Activated CD8-positive, alpha-beta memory T cell treated with anti-CD3 and anti-CD28 coated beads, Interleukin-2, amount 50 U/mL, for 48 hours (primary cell): ENCODE data around the gene GFI1.

ENCODE experiments used
- DNase-seq: peaks from one replicate; pipeline ENCODE4 v3.0.0-alpha.2; 2020

Gene GFI1

GRCh38 chr1:92487078-92487605 is 417 bp upstream of the GFI1 start:
- DNase-seq: no peak

GRCh38 chr1:92485381-92486250 is 1.1 kb downstream of the GFI1 start:
- peak; percentile 94 for DNase-seq

DNA sequence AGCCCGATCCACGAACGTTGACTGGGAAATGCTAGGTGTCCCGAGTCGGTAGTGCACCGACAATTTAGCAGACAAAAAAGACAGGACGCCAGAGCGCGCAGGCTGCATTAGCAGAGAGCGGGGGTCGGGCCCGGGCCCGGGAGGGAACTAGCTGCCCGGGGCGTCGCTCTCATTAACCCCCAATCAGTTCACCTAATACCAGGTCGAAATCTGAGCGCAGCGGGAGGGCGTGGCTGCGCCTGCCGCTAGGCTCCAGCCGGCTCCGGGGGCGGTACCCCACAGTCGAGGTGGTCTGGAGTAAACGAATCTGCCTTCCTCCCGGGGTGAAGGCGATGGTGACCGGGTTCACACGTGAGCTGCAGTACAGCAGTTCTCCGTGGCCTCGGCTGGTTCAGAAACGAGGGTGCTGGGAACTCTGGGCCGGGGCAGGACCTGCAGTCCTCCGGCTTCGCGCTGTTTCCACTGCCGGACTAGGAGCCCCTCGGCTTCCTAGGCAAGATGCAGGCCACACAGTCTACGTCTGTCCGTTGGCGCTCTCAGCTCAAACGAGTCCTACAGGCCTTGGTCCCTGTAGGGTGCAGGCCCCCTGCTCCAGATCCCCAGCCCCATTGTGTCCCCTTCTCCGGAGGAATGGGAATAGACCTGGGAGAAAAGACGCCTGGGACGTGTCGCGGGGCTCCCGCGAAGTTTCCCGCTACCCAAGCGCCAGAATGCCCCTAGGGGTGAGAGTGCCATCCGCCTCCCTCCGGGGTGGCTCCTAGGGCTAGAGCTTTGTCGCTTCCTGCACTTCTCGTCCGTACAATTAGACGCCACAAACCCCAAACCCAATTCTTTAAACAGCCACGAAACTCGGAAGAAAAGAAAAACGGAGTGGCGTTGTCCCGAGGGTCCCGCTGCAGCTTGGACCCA is 2.0 kb downstream of the GFI1 start:
- peak; percentile 88 for DNase-seq

DNA sequence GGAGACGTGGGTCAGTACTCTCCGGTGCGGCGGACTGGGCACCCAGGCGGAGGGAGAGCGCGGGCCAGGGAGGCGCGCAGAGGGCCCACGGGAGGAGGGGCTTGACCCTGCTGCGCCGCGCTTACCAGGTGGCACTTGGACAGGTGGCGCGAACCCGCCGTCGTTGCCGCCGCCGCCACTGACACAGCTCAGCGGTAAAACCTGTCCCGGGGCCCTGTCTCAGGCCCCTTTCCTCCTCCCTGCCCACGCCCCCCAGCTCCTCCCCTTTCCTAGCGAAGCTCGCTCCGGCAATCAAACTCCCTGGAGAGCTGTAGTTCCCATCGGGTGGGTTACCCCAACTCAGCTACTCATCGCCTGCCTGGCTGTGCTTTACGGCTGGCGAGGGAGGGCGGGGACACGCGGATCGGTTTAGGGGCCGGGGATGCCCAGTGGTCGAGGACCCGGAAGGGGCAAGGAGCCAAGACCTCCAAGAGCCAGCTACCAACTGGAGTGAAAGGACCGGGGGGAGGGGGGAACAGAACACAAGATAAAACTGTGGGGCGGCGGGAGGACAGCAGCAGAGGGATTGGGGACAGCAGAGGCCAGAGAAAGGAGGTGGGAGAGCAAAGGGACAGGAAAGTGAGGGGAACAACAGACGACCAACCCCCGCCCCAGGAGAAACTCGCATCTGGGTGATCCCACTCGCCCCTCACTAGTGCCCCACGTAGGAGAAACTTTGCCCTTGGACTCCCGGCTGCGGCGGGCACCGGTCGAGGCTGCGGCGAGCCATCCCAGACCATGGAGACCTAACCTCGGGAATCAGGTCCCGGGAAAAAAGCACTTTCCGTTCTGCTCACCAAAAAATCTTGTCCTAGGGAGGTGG is 2.9 kb downstream of the GFI1 start:
- DNase-seq: peak; percentile 85

- peak; percentile 73 for DNase-seq
Measured at GRCh38 chr1:92482665-92483609, 3.8 kb downstream of the GFI1 start.

DNA sequence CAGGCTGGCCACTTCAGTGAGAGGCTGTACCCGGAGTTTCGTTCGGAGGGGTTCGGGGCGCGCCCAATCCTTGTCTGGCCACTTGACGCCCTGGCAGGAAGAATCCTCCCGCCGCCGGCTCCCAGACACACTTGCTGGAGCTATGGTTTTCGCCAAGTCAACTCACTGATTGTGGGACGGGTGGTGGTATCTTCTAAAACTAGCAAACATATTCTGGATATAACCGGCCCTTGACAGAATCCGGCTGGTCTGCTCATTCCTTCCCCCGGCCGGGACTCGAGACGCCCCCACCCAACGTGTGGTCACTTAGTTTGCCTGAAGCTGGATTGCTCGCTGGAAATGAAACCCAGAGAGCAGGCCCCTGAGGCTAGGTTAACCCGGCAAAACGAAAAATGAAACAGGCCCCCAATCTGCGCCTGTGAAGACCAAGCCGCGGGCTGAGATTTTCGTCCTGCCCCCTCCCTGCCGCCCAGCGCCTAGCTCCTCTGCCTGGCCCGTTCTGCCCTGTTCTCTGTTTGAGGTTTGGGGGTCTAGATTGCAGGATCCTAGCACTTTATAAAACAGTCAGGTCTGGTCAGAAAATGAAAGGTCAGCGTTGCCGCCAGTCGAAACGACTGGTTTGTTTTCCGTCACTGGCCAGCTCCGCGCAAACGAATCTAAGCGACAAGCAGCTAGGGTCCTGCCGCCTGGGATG is 4.6 kb downstream of the GFI1 start:
- no peak for DNase-seq

DNA sequence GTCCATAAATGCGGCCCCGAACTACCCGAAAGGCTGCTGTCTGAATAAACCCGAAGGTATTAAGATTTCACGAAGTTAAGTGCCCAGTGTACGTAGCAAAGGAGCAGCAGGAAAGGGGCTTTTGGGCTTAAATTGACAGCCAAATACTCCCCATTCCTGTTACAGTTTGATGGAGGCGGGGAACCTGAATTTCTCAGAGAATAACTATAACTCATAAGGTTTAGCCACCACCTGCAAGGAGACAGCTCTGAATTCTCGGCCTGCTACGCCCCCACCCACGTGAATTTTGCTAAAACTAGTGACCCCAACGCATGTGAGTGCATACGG is 5.2 kb downstream of the GFI1 start:
- no peak for DNase-seq

GRCh38 chr1:92480813-92481598 is 5.7 kb downstream of the GFI1 start:
- no peak for DNase-seq

DNA sequence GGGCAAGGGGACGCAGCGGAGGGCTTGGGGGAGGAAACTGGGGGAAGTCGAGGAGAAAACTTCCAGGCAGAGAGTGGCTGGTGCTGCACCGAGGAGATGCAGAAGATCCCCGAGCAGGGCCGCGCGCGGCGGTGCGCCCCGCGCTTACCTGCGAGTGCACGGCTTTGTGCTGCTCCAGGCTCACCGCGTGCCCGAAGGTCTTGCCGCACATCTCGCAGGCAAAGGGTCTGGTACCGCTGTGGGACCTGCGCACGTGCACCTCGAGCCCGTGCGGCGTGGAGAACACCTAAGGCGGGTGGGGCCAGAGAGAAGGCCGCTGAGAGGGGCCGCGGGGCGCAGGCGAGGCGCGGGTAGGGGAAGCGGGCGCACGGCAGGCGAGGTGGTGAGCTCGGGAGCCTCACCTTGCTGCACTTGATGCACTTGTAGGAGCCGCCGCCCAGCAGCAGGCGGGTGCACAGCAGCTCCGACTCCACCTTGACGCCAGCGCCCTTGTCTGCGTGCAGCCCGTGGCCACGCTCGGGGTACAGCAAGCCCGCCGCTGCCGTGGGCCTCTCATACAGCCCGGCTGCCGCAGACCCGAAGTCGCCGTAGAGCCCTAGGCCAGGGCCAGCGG is 6.4 kb downstream of the GFI1 start:
- no peak for DNase-seq

DNA sequence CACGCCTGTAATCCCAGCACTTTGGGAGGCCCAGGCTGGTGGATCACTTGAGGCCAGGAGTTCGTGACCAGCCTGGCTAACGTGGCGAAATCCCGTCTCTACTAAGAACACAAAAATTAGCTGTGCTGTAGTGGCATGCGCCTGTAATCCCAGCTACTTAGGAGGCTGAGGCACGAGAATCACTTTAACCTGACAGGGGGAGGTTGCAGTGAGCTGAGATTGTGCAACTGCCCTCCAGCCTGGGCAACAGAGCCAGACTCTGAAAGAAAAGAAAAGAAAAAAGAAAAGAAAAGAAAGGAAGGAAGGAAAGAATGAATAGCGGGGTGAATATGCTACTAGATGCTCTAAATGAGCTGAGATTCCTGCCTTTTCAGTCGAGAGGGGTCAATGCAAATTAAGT is 7.1 kb downstream of the GFI1 start:
- no peak for DNase-seq

GRCh38 chr1:92478393-92478792 is 8.3 kb downstream of the GFI1 start:
- DNase-seq: no peak

DNA sequence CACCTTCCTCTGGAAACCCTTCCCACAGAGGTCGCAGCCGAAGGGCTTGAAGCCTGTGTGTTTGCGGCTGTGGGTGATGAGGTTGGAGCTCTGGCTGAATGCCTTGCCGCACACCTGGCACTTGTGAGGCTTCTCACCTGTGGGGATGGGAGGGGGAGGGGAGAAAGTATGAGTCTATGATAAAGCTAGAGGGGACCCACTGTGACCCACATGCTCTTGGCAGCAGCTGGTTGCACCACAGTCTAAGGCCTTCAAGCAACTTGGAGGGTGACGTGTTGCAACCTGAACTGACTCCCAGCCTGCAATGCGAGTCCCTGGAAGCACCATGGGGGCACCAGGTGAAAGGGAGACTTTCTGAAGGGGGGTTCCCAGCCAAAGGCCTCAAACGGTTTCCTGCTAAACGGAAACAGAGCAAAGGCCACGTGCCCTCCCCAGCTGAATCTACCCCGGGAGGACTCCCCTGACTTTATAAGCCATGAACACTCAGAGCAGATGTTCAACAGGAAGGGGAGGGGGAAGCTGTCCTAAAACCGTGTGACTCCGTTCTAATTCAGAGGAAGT is 10.6 kb downstream of the GFI1 start:
- peak; percentile 74 for DNase-seq

- DNase-seq: no peak
Measured at GRCh38 chr1:92475029-92475428, 11.7 kb downstream of the GFI1 start.

GRCh38 chr1:92473781-92474495 is 12.8 kb downstream of the GFI1 start:
- no peak for DNase-seq

GRCh38 chr1:92470216-92470615 is 16.5 kb downstream of the GFI1 start:
- DNase-seq: no peak

DNA sequence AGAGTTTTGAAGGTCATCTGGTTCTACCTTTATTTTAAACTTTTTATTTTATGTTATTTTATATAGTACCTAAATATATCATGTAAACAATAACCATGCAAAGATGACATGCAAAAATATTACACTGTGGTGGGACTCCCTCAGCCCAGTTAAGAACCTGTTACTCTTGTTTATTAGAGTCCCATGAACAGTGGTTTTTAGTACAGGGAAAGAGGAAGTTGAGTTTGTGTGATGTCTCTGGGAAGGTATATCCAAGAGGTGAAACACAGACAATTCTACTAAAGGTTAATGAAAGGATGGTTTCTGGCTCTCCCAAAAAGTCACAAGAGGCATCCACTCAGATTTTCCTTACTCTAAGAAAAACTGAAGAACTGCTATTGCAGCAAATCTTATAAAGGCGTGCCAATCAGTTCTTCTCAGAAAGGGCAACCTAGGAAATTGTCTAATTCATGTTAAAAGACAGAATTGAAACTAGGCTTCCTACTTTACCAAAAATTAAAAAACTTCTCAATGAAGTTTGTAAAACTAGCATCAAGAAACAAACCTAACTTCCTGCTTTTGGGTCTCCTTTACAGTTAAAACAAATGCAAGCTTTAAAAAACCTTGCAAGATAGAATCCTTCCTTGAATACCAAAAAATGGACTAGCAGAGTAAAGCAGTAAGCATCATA is 19.9 kb downstream of the GFI1 start:
- no peak for DNase-seq

GRCh38 chr1:92465256-92465647 is 21.5 kb downstream of the GFI1 start:
- no peak for DNase-seq
